Type B pancreatic cell (in vitro differentiated cells): ENCODE results near the gene CHMP1A. TPM values are rescaled to one million over a fixed set of nuclear protein-coding genes. Genes with fewer than 3 reads are reported as not detected.

ENCODE experiments used
- DNase-seq: peaks from one replicate; pipeline ENCODE4 v3.0.0; 2021; ENCODE audit warnings: mixed read lengths; ENCODE audit not compliant: unreplicated experiment; ENCODE audit errors: extremely low spot score
- H3K27ac Mint-ChIP-seq: 2 replicates; pipeline ENCODE4 v1.8.0; 2021; ENCODE audit warnings: mild to moderate bottlenecking, mixed read lengths
- H3K27me3 Mint-ChIP-seq: 2 replicates; pipeline ENCODE4 v1.8.0; 2021; ENCODE audit warnings: mixed read lengths
- H3K36me3 Mint-ChIP-seq: 2 replicates; pipeline ENCODE4 v1.8.0; 2021; ENCODE audit warnings: mixed read lengths
- H3K4me1 Mint-ChIP-seq: one replicate; pipeline ENCODE4 v1.8.0; 2021; ENCODE audit warnings: mixed read lengths; ENCODE audit not compliant: unreplicated experiment
- H3K4me3 Mint-ChIP-seq: 2 replicates; pipeline ENCODE4 v1.8.0; 2021; ENCODE audit warnings: mild to moderate bottlenecking, mixed read lengths
- H3K9me3 Mint-ChIP-seq: 2 replicates; pipeline ENCODE4 v1.8.0; 2021; ENCODE audit warnings: mixed read lengths
- total RNA-seq: library from RNA; stranded (reverse); gene quantifications from 2 replicates; pipeline ENCODE4 v1.2.1, GENCODE V29; 2021; ENCODE audit warnings: low replicate concordance
- TF ChIP-seq, protein P1 (sequence below): fragments of 200-600 bp; sonication (generic); conservative IDR thresholded peaks from 2 replicates; pipeline ENCODE4 v1.5.0; 2021; ENCODE audit warnings: antibody characterized with exemption, mild to moderate bottlenecking

The CHMP1A gene
- total RNA-seq, 1 donor from 2014 or later, result 93.4 TPM

DNA sequence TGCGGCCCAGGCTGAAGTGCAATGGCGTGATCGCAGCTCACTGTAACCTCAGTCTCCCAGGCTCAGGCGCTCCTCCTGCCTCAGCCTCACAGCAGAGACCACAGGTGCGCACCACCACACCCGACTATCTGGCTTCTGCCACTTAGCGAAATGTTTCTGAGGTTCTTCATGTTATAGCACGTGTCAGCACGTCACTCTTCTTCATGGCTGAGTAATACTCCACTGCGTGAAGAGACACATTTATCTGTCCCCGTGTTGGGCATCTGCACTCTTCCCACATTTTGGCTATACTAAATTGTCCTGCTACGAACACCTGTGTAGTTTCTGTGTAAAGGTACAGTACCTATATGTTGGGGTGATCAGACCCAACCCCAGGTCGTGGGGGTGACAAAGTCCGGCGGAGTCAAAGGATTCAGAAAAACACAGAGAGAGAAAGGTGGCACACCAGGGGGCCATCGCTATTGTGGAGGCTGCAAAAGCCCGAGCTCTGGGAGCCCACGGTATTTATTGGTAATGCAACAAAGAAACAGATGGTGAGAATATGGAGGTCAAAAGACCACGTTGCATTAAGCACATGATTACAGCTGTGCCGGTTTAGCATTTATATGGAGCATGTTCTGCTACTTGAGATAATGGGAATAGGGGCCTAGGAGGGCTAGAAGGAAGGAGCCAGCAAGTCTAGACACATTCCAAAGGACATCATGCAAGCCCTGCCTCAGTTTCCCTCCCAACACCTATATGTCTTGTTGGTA, 44.9 kb downstream of the CHMP1A start:
- TF ChIP-seq, protein P1, sequence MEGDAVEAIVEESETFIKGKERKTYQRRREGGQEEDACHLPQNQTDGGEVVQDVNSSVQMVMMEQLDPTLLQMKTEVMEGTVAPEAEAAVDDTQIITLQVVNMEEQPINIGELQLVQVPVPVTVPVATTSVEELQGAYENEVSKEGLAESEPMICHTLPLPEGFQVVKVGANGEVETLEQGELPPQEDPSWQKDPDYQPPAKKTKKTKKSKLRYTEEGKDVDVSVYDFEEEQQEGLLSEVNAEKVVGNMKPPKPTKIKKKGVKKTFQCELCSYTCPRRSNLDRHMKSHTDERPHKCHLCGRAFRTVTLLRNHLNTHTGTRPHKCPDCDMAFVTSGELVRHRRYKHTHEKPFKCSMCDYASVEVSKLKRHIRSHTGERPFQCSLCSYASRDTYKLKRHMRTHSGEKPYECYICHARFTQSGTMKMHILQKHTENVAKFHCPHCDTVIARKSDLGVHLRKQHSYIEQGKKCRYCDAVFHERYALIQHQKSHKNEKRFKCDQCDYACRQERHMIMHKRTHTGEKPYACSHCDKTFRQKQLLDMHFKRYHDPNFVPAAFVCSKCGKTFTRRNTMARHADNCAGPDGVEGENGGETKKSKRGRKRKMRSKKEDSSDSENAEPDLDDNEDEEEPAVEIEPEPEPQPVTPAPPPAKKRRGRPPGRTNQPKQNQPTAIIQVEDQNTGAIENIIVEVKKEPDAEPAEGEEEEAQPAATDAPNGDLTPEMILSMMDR, result no peak
- no peak for DNase-seq
- Mint-ChIP-seq H3K27me3 (no peaks in the 10 kb centered on the region), H3K36me3 (no peaks in the 10 kb centered on the region), H3K9me3 (no peaks in the 10 kb centered on the region), H3K4me1 (peaks cover 10% of the 10 kb centered on the region), H3K27ac (peak overlapping the region; percentile 65), H3K4me3 (no peak overlapping the region)

DNA sequence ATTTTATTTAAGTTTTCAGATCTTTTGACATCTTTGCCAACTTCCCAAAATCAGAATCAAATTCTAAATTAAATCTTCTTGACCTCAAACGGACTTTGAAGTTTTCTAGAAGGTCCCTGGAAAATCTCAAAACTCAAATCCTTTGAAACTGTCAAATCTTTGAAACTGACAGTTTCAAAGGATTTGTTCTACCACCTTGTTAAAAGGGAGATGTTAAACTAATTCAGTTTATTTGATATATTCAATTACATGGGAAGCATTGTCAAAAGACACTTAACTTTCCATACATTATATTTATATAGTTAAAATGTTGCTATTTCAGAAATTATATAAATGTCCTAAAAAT, 47.4 kb downstream of the CHMP1A start:
- TF ChIP-seq, protein P1, result no peak
- no peaks in the 10 kb centered on the region for H3K27me3 Mint-ChIP-seq
- no peak overlapping the region for H3K4me3 Mint-ChIP-seq
- no peaks in the 10 kb centered on the region for H3K36me3 Mint-ChIP-seq
- peaks cover 10% of the 10 kb centered on the region for H3K4me1 Mint-ChIP-seq
- no peak overlapping the region for H3K27ac Mint-ChIP-seq
- no peak for DNase-seq
- H3K9me3 Mint-ChIP-seq, result no peaks in the 10 kb centered on the region

DNA sequence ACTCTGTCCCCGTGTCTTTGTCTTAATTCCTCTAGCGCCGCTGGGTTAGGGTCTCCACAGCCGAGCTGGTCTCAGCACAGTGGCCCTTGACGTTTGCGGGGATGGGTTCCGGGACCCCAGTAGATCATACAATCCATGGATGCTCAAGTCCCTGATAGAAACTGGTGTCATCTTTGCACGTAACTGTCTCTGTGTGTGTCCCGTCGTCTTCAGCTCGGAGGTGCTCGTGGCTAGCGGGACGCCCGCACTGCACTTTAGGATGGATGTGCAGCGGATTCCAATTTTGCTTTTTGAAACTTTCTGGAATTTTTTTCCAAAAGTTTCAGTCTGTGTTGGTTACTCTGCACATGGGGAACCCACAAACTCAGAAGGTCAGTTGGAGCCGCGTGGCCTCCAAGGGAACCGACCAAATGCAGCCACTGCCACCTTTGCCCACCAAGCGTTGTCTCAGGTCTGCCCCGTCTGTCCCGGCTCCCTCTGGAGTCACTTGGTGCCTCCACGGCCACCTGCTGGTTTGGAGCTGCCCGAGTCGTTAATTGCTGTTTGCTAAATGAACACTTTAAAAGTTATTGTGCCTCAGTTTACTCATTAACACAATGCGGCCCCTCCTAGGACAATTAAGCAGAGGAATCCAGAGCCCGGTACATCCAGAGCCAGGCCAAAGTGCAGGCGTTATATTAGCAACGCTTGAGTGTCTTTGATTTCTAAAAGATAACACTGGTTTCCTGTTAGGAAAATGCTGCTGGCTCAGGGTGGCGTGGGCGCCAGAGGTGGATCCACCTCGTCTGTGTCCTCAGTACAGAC, 49.4 kb downstream of the CHMP1A start:
- Mint-ChIP-seq H3K4me1 (peaks cover 9% of the 10 kb centered on the region), H3K27me3 (peaks cover under 1% of the 10 kb centered on the region), H3K36me3 (no peaks in the 10 kb centered on the region), H3K9me3 (no peaks in the 10 kb centered on the region), H3K27ac (no peak overlapping the region), H3K4me3 (no peak overlapping the region)
- DNase-seq, result no peak
- TF ChIP-seq, protein P1, result no peak

DNA sequence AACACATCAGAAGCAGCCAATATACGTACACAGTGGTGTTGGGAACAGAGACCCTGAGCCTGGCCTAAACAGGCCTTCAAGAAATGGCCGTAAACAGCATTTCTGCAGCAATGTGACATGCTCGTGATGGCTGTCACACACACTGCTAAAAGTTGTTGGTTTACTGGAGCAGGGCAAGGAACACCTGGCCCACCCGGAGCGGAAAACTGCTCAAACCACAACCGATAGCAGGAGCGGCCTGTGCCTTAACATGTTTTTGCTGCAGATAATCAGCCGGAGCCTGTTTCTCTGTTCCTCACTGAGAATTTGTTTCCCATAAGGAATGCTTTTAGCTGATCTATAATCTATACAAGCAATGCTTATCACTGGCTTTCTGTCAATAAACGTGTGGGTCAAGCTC, 50.1 kb downstream of the CHMP1A start:
- H3K27ac Mint-ChIP-seq, result no peak overlapping the region
- no peak for DNase-seq
- no peaks in the 10 kb centered on the region for H3K9me3 Mint-ChIP-seq
- peaks cover 7% of the 10 kb centered on the region for H3K4me1 Mint-ChIP-seq
- no peak overlapping the region for H3K4me3 Mint-ChIP-seq
- TF ChIP-seq, protein P1, result no peak
- H3K27me3 Mint-ChIP-seq, result peaks cover 4% of the 10 kb centered on the region
- H3K36me3 Mint-ChIP-seq, result no peaks in the 10 kb centered on the region

DNA sequence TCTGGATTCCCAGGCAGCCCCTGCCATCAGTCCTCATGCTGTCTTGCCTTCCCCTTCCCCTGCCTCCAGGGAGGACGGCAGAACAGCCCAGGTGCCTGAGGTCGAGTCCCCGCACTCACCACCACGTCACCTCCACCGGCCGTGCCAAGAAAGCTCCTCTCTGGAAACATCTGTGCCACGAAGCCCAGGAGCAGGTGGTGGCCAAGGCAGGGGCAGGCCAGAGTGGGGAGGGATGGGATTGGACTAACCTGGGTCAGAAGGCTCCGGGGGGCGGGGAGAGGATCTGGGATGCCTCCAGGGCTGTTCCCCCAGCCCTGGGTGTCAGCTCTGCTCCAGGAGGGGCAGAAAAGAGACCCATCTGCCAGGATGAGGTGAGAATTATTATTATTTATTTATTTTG, 51.5 kb downstream of the CHMP1A start:
- Mint-ChIP-seq H3K27me3 (peaks cover 4% of the 10 kb centered on the region), H3K27ac (no peak overlapping the region), H3K9me3 (no peaks in the 10 kb centered on the region), H3K4me3 (no peak overlapping the region), H3K4me1 (peaks cover 5% of the 10 kb centered on the region), H3K36me3 (no peaks in the 10 kb centered on the region)
- no peak for DNase-seq
- TF ChIP-seq, protein P1, result no peak
